ENCODE measurements around the gene CD2BP2.
A peak's percentile ranks its signal among the peaks of the same experiment; 100 is the strongest.

The CD2BP2 gene

GRCh38 chr16:30380072-30380802 lies 25.1 kb upstream of the CD2BP2 start:
- Histone ChIP-seq H3K4me3 (no peak overlapping the region), H3K27ac (peak overlapping the region in 3 of 21 experiments; percentile 27 to 100 (median 88))

- peak overlapping the region; percentile 49 to 63 (median 55) for H3K4me3 ChIP-seq
These were observed 24.2 kb upstream of the CD2BP2 start for GRCh38 chr16:30379158-30379783.

GRCh38 chr16:30378236-30379157 lies 23.4 kb upstream of the CD2BP2 start:
- H3K27ac ChIP-seq: peak overlapping the region; percentile 94 to 100 (median 99)
- peak overlapping the region; percentile 49 to 63 (median 55) for H3K4me3 ChIP-seq

More at GRCh38 chr16:30379158-30379783, 24.2 kb upstream of the CD2BP2 start:
- H3K27ac ChIP-seq: peak overlapping the region in 20 of 21 experiments; percentile 69 to 100 (median 98)

GRCh38 chr16:30377812-30378235 lies 22.7 kb upstream of the CD2BP2 start:
- Histone ChIP-seq H3K27ac (peak overlapping the region; percentile 94 to 100 (median 99)), H3K4me3 (peak overlapping the region; percentile 49 to 63 (median 55))

- peak overlapping the region; percentile 94 to 100 (median 99) for H3K27ac ChIP-seq
- H3K4me3 ChIP-seq: peak overlapping the region; percentile 49 to 63 (median 55)
These were observed 22.1 kb upstream of the CD2BP2 start for GRCh38 chr16:30377050-30377811.

- Histone ChIP-seq H3K27ac (peak overlapping the region in 18 of 21 experiments; percentile 13 to 100 (median 98)), H3K4me3 (no peak overlapping the region)
These were observed 21.4 kb upstream of the CD2BP2 start for GRCh38 chr16:30376461-30376902.

GRCh38 chr16:30375864-30376263 lies 20.8 kb upstream of the CD2BP2 start:
- Histone ChIP-seq H3K4me3 (no peak overlapping the region), H3K27ac (peak overlapping the region in 3 of 21 experiments; percentile 13 to 97 (median 97))

- no peak within 1 kb of the TSS for H3K27ac ChIP-seq
- no peak within 1 kb of the TSS for H3K4me3 ChIP-seq
These were observed 19.4 kb upstream of the CD2BP2 start, which contains the start of gene MYL11 for GRCh38 chr16:30374538-30374937. Gene MYL11 (plus strand): TSS chr16:30374802. CDS start chr16:30374858, 56 bp downstream.

- Histone ChIP-seq H3K4me3 (no peak overlapping the region), H3K27ac (no peak overlapping the region)
These were observed 17.6 kb upstream of the CD2BP2 start for GRCh38 chr16:30372725-30373124.

- Histone ChIP-seq H3K4me3 (no peak overlapping the region), H3K27ac (peak overlapping the region in 6 of 21 experiments; percentile 34 to 89 (median 80))
These were observed 17.1 kb upstream of the CD2BP2 start for GRCh38 chr16:30372038-30372712.

- Histone ChIP-seq H3K4me3 (peak overlapping the region in 6 of 7 experiments; percentile 23 to 47 (median 36)), H3K27ac (peak overlapping the region in 20 of 21 experiments; percentile 52 to 90 (median 82))
These were observed 16.2 kb upstream of the CD2BP2 start for GRCh38 chr16:30371248-30371816.

- Histone ChIP-seq H3K27ac (peak within 1 kb of the TSS; percentile 61 to 94 (median 87)), H3K4me3 (peak within 1 kb of the TSS; percentile 67 to 93 (median 90))
These were observed 15.5 kb upstream of the CD2BP2 start, which contains the start of gene TBC1D10B for GRCh38 chr16:30370456-30371247. Gene TBC1D10B (minus strand): TSS chr16:30370494. CDS start chr16:30370183, 311 bp downstream.

- H3K27ac ChIP-seq: peak overlapping the region; percentile 61 to 94 (median 86)
- peak overlapping the region; percentile 67 to 93 (median 90) for H3K4me3 ChIP-seq
These were observed 14.9 kb upstream of the CD2BP2 start for GRCh38 chr16:30369938-30370455.

GRCh38 chr16:30369091-30369937 lies 14.2 kb upstream of the CD2BP2 start:
- Histone ChIP-seq H3K4me3 (peak overlapping the region; percentile 67 to 93 (median 90)), H3K27ac (peak overlapping the region; percentile 61 to 94 (median 86))

- H3K27ac ChIP-seq: peak overlapping the region in 20 of 21 experiments; percentile 68 to 94 (median 86)
These were observed 13.6 kb upstream of the CD2BP2 start for GRCh38 chr16:30368792-30369090.

More at GRCh38 chr16:30368792-30369090, 13.6 kb upstream of the CD2BP2 start:
- peak overlapping the region; percentile 67 to 93 (median 90) for H3K4me3 ChIP-seq

Data from skin epidermis (tissue), 12 donors.